ENCODE results near the gene HRH1. TPM values are rescaled to one million over a fixed set of nuclear protein-coding genes. Genes with fewer than 3 reads are reported as not detected.

Gene HRH1
- total RNA-seq, 3 donors from 2014 or later (not counting 1 experiment from before 2014, with no cell fraction given) = not detected

DNA sequence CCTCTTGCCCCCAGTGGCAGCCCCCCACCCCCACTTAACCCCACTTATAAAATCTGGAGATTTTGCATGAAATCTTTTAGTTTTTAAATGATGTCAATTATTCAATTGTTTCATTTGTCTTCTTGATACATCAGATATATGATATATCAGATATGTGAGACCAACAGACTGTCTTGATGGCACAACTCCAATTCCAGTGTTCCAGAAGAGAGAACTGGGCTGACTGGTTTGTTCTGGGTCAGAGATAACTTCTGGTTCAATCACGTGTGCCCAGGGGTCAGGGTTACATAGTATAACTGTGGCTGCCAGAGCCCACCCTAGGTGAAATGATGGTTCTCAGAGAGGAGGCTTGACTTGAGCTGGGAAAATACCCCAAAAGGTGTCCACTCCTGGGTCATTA is 85.5 kb downstream of the HRH1 start:
- H3K4me3 ChIP-seq (ENCODE audit: low read length) = no peak overlapping the region
- 89% methylated on average over 1 of the region's 1 CpG for WGBS (ENCODE audit: insufficient coverage)
- H3K27me3 ChIP-seq (ENCODE audit: control insufficient read depth, insufficient read depth, low read length) = no peaks in the 10 kb centered on the region
- Mint-ChIP-seq H3K27ac (no peak overlapping the region), H3K4me1 (no peaks in the 10 kb centered on the region), H3K36me3 (no peaks in the 10 kb centered on the region), H3K9me3 (no peaks in the 10 kb centered on the region), H3K4me3 (no peak overlapping the region), H3K27me3 (ENCODE audit: low read depth in 2 of 2) (peaks cover 14 to 18% of the 10 kb centered on the region in 2 donors)
- TF ChIP-seq CTCF (IDR thresholded peaks at IDR 0.05) = no peak
- no peak overlapping the region for H3K27ac ChIP-seq (ENCODE audit: low read length)
- H3K4me1 ChIP-seq (ENCODE audit: control insufficient read depth, insufficient read depth, low read length) = no peaks in the 10 kb centered on the region
- intact Hi-C loops (cut with micrococcal nuclease) = no loop called here
- no peaks in the 10 kb centered on the region for H3K9me3 ChIP-seq (ENCODE audit: control insufficient read depth, insufficient read depth, low read length)
- no peak for DNase-seq
- ATAC-seq = no peak
- no peaks in the 10 kb centered on the region for H3K36me3 ChIP-seq (ENCODE audit: control insufficient read depth, insufficient read depth, low read length)

DNA sequence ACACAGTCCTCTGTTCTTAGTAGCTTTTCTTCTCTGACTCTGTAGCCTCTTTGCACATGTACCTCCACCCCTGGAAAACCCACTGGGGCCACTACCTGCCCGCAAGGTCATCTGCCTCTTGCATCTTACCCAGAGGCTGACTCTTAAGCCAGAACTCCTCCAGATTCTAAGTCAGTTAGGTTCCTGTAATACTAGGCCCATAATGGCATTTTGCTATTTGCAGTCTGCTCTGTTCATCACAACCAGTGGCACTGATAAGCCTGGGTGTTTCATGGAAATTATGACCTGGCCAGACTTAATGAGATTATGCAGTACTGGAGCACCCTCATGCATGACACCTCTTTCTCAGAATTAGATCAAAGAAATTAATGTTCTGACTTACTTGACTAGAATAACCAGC is 86.2 kb downstream of the HRH1 start:
- Histone ChIP-seq H3K27me3 (ENCODE audit: control insufficient read depth, insufficient read depth, low read length) (no peaks in the 10 kb centered on the region), H3K4me3 (ENCODE audit: low read length) (no peak overlapping the region), H3K4me1 (ENCODE audit: control insufficient read depth, insufficient read depth, low read length) (no peaks in the 10 kb centered on the region), H3K27ac (ENCODE audit: low read length) (no peak overlapping the region), H3K36me3 (ENCODE audit: control insufficient read depth, insufficient read depth, low read length) (no peaks in the 10 kb centered on the region), H3K9me3 (ENCODE audit: control insufficient read depth, insufficient read depth, low read length) (no peaks in the 10 kb centered on the region)
- 100% methylated on average over 1 of the region's 1 CpG for WGBS (ENCODE audit: insufficient coverage)
- TF ChIP-seq CTCF (IDR thresholded peaks at IDR 0.05) = no peak
- no peak for ATAC-seq
- Mint-ChIP-seq H3K27ac (no peak overlapping the region), H3K9me3 (no peaks in the 10 kb centered on the region), H3K27me3 (ENCODE audit: low read depth in 2 of 2) (peaks cover 14 to 18% of the 10 kb centered on the region in 2 donors), H3K4me1 (no peaks in the 10 kb centered on the region), H3K4me3 (no peak overlapping the region), H3K36me3 (no peaks in the 10 kb centered on the region)
- intact Hi-C loops (cut with micrococcal nuclease) = no loop called here
- DNase-seq = no peak

GRCh38 chr3:11244121-11244677 is 89.9 kb downstream of the HRH1 start:
- H3K27ac ChIP-seq (ENCODE audit: low read length) = no peak overlapping the region
- H3K4me1 ChIP-seq (ENCODE audit: control insufficient read depth, insufficient read depth, low read length) = no peaks in the 10 kb centered on the region
- H3K36me3 ChIP-seq (ENCODE audit: control insufficient read depth, insufficient read depth, low read length) = no peaks in the 10 kb centered on the region
- DNase-seq (no peak), ATAC-seq (no peak)
- H3K4me3 ChIP-seq (ENCODE audit: low read length) = no peak overlapping the region
- WGBS (ENCODE audit: insufficient coverage) = 83% methylated on average over 1 of the region's 1 CpG
- no peaks in the 10 kb centered on the region for H3K27me3 ChIP-seq (ENCODE audit: control insufficient read depth, insufficient read depth, low read length)
- intact Hi-C loops (cut with micrococcal nuclease) = no loop called here
- Mint-ChIP-seq H3K36me3 (no peaks in the 10 kb centered on the region), H3K27ac (no peak overlapping the region), H3K4me1 (no peaks in the 10 kb centered on the region), H3K9me3 (no peaks in the 10 kb centered on the region), H3K4me3 (no peak overlapping the region), H3K27me3 (ENCODE audit: low read depth in 2 of 2) (peaks cover 8 to 12% of the 10 kb centered on the region in 2 donors)
- no peak for TF ChIP-seq CTCF (IDR thresholded peaks at IDR 0.05)
- no peaks in the 10 kb centered on the region for H3K9me3 ChIP-seq (ENCODE audit: control insufficient read depth, insufficient read depth, low read length)

GRCh38 chr3:11245276-11245675 is 91.0 kb downstream of the HRH1 start:
- ATAC-seq = peak in 1 of 3 donors; percentile 38
- no peak overlapping the region for H3K4me3 ChIP-seq (ENCODE audit: low read length)
- no peak for DNase-seq
- H3K4me3 Mint-ChIP-seq = no peak overlapping the region
- no peaks in the 10 kb centered on the region for H3K36me3 Mint-ChIP-seq
- no peak for TF ChIP-seq CTCF (IDR thresholded peaks at IDR 0.05)
- H3K27ac ChIP-seq (ENCODE audit: low read length) = no peak overlapping the region
- H3K4me1 ChIP-seq (ENCODE audit: control insufficient read depth, insufficient read depth, low read length) = no peaks in the 10 kb centered on the region
- H3K4me1 Mint-ChIP-seq = no peaks in the 10 kb centered on the region
- no peaks in the 10 kb centered on the region for H3K9me3 Mint-ChIP-seq
- peaks cover 6 to 8% of the 10 kb centered on the region in 2 donors for H3K27me3 Mint-ChIP-seq (ENCODE audit: low read depth in 2 of 2)
- H3K27me3 ChIP-seq (ENCODE audit: control insufficient read depth, insufficient read depth, low read length) = no peaks in the 10 kb centered on the region
- WGBS (ENCODE audit: insufficient coverage) = 85% methylated on average over 8 of the region's 8 CpGs
- intact Hi-C loops (cut with micrococcal nuclease) = no loop called here
- no peak overlapping the region for H3K27ac Mint-ChIP-seq
- no peaks in the 10 kb centered on the region for H3K36me3 ChIP-seq (ENCODE audit: control insufficient read depth, insufficient read depth, low read length)
- H3K9me3 ChIP-seq (ENCODE audit: control insufficient read depth, insufficient read depth, low read length) = no peaks in the 10 kb centered on the region
